HG02759 (cell line): ENCODE measurements around the gene RPUSD4.
A peak's percentile ranks its signal among the peaks of the same experiment; 100 is the strongest.
"Not testable (repeated sequence)": the region's sequence is repeated elsewhere in the genome, so short reads cannot be mapped to it uniquely, and the experiment has no call there.

Experiments used
- ATAC-seq: cut with Tn5 transposase; IDR thresholded peaks from one replicate; pipeline ENCODE4 v1.9.1; 2021; ENCODE audit warnings: mild to moderate bottlenecking, moderate library complexity; ENCODE audit not compliant: unreplicated experiment

RPUSD4 gene, protein sequence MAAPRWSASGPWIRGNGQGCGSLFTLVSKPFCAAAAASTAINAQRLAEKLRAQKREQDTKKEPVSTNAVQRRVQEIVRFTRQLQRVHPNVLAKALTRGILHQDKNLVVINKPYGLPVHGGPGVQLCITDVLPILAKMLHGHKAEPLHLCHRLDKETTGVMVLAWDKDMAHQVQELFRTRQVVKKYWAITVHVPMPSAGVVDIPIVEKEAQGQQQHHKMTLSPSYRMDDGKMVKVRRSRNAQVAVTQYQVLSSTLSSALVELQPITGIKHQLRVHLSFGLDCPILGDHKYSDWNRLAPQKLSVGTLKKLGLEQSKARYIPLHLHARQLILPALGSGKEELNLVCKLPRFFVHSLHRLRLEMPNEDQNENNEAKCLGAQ

DNA sequence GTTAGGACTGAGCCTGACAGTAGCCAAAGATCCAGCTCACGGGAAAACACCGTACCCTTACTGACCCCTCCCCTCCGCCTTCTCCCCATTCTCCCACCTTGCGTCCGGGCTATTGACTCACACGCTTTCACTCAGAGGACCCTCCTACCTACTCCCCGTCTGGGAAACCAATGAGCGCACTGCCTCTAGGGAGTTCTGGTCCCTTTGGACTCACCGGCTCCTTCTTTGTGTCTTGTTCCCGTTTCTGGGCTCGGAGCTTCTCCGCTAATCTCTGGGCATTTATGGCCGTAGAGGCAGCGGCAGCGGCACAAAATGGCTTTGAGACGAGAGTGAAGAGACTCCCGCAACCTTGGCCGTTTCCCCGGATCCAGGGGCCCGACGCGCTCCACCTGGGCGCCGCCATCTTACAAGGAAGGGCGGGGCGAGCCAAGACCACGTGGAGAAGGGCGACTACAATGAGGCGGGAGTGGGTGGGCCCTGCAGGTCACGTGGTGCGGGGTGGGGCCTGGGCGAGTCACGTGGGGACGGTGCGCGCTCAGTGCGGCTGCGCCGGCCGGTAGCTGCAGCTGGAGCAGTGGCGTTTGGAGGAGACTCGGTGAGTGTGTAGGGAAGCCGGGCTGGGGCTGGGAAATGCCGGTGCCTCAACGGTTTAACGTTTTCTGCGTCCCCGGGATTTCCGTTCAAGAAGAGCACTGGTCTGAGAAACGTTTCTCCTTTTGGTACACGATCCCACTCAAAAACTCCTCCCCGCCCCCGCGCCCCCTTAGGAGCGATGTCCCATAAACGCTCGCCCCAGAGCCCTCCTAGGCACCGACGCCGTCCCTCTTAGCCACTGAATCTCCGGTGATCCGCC is at the start of gene RPUSD4, which contains the start of gene FAM118B:
Gene RPUSD4 (minus strand): TSS at position 415 of the 853 bp plus-strand sequence. CDS start 12 bp downstream, at position 403.
Gene FAM118B (plus strand): TSS at position 547 of the 853 bp plus-strand sequence. CDS start 23,220 bp downstream, outside the sequence.
- peak; percentile 96 for ATAC-seq

DNA sequence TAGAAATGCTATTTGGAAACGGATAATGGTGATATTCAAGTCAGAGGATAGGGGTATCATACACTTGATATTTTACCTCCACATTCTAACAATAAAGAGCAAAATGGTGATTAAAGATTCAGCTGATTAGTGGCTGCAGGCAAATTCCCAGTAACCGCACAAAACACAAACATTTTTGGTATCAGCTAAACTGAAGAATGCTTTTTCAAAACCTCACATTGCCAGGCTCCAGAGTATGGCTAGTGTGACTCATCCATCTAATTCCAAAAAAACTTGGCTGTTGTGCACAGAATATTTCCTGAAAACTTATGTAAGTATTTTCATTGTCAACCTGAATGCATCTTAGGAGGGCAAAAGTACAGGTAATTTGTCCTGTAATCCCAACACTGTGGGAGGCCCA is 46.3 kb upstream of the RPUSD4 start:
- ATAC-seq, result no peak

DNA sequence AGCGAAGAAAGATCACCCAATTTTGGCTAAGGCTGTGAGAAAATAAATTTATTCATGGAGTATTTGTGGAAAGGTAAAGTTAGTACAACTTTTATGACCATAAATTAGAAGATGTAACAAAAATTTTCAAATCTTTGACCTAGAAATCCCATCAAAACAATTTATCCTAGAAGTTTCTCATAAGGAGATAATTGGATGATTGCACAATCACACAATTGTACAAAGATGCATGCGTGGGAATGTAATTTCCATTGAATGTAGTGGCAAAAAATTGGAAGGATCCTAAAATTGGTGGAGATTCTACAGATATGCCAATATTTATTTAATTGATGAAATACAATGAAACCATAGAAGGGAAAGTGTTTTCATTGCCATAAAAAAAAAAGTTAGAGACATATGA is 45.7 kb upstream of the RPUSD4 start:
- ATAC-seq, result no peak

DNA sequence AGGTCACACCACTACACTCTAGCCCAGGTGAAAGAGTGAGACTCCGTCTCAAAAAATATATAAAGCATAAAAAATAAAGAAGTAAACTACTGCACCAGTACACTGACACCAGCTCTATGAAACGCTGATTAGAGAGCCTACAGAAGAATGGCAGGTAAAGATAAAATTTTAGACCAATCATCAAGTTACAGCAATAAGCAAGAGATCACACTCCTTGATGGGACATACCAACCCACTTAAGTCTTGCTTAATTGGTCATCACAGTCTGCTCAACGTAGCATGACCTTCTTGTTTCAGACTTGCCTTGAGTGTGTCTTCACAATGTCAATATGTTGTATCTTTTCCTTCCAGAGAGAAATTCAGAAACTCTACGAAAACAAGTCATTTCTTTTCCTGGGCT is 44.8 kb upstream of the RPUSD4 start:
- ATAC-seq, result no peak

DNA sequence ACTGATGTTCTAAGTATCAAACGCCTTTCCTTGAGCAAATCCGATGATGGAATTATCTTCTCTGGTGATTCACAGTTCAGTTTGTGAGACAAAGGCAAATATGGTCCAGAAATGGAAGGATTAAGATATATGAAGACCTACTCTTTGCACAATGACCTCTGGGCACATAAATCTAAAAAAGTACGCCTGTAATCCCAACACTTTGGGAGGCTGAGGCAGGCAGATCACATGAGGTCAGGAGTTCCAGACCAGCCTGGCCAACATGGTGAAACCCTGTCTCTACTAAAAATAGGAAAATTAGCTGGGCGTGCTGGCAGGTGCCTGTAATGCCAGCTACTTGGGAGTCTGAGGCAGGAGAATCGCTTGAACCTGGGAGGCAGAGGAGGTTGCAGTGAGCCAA is 44.1 kb upstream of the RPUSD4 start:
- not testable (repeated sequence) for ATAC-seq

DNA sequence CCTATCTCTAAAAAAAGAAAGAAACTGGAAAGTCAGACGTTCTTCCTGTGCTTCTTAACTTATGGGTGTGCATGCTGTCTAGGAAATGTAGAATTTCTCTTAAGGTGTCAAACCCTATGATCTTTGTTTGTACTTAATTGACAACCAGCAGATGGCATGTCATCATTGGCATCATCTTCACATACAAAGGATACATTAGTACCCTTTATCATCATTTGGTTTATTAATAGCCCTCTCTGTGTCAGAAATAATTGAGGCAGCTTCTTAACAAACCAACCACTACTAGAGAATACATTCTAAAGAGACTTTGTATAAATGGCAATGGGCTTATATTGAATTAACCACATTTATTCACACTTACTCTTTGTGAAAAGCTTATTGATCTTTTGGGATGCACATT is 43.4 kb upstream of the RPUSD4 start:
- no peak for ATAC-seq

DNA sequence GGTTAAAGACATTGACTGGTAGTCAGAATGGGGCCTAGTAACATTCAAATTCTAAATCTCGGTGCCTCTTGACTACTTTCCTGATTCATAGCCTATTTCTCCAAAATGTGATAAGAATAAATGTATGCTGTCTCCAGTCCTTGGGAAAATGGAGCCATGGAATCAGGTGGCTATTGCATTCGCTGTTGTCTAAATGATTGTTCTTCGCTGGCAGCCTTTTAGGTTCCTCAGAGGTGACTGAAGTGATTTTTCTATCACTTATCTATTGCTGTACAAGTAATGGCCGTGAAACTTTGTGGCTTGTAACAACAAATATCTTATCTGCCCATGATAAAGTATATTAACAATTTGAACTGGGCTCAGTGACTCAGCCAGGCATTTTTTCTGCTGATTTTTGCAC is 41.8 kb upstream of the RPUSD4 start:
- no peak for ATAC-seq

DNA sequence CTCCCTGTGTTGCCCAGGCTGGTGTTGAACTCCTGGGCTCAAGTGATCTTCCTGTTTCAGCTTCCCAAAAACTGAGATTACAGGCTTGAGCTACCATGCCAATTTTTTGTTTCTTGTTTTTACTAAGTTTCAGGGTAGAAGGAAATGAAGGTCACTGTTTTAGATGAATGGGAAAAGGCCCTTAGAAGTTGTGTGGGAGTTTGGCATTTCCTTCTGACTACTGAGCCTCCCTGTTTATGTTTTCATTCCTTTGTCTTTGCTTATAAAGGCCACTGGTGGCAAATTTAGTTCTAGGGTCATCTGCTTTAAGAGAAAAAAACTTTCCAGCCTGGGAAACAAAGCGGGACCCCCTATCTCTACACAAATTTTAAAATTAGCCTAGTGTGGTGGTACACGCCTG is 35.2 kb upstream of the RPUSD4 start:
- no peak for ATAC-seq

DNA sequence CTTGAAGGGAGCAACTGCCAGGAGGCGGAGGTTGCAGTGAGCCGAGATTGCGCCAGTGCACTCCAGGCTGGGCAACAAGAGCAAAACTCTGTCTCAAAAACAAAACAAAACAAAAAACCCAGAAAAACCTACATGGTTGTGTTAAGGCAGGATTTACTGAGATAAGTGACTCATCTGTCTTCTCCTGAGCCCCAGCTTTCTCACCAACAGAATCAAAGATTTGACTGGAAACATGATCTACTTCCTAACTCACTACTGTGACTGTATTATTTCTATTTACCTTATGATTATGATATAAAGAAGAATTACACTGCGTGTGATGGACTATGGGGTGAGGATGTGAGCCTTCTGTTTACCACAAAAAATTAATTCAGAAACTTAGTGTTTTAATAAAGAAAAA is 21.9 kb upstream of the RPUSD4 start:
- ATAC-seq, result no peak

DNA sequence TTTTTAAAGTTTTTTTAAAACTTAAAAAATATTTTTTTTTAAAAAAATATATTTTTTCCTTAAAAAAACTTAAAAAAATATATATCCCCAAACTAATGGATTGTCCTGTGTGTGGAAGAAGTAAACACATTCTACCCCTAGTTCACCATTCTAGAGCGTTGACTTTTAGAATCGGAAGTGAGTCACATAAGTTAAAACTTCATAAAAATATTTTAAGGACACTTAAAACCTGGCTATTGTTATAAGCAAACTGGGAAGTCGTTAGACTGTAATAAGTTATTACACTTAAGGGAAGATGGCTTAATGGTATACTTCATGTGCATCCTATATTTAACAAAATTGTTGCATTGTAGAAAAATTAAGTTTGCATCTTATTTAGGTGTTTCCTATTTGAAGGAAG is 21.2 kb upstream of the RPUSD4 start:
- ATAC-seq, result no peak

DNA sequence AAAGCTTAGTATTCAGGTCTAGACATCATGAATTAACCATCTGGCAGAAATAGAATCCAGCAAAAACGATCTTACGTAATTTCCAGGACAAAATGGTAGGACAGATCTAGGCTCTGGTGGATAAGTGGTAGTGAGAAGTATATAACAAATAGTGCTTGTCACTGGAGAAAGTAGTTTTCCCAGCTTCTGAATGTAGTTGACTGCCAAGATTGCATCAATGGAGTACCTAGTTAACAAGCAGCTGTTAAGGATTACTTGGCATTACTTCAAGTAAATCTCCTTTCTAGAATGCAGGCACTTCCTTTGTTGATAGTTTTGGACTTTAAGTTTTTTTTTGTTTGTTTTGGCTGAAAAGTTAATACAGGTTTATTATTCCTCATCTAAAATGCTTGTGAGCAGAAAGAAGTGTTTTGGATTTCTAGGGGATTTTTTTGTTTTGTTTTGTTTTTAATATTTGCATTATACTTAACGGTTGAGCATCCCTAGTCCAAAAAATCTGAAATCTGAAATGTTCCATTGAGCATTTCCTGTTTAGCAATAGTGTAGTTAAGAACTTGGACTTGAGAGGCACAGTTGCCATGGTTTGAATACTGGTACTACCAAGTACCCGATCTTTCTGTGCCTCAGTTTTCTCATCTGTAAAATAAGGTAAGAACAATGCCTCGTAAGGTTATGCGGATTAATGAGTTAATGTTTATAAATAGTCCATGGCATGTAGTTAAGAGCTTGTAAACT is 20.4 kb upstream of the RPUSD4 start:
- no peak for ATAC-seq

DNA sequence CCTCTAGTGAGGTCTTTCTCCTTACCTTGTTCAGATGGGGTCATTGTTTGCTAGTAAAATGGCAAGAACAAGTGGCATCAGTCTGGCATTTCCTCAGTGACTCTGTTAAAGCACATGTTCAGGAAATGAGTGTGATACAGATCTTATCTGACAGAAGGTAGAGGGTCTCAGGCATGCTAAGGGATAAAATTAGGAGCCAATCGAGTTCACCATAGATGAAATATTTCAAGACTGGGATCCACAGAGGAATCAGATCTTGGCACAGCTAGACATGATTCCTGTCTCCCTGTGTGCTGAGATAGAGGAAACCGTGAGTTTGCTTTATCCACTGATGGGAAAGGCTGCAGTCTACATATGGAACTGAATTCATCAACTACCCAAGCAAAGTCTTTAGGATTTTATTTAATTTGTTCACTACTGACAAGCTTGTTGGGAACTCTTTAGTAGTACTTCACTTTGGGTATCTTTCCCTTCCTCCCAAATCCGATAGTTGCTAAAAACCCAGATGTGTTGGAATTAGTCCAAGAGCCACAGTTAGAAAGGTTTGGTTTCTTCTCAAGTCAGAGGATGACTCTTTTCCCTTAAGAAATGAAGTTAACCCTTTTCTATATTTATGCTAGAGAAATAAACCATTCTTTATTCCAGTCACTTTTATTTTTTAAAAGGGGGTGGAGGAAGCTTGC is 18.5 kb upstream of the RPUSD4 start:
- ATAC-seq, result no peak

DNA sequence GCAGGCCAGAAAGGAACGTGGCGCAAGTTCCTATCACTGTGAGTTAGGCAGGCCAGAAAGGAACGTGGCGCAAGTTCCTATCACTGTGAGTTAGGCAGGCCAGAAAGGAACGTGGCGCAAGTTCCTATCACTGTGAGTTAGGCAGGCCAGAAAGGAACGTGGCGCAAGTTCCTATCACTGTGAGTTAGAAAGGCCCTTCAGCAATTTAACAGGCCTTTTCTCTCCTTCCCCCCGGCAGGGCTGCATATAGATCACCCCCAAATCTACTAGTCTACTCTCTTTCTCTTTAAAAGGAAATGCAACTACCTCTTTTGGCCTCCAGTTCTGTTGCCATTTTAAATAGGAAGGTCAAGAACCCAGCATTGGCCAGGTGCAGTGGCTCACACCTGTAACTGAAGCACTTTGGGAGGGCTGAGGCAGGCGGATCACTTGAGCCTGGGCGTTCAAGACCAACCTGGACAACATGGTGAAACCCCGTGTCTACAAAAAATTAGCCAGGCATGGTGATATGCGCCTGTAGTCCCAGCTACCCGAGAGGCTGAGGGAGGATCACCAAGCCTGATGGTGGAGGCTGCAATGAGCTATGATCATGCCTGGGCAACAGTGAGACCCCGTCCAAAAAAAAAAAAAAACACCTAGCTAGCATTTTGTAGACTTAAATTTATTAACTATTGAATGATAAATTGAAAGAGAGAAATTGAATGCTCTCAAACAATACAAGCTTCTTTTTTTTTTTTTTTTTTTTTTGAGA is 15.1 kb upstream of the RPUSD4 start:
- ATAC-seq, result no peak

DNA sequence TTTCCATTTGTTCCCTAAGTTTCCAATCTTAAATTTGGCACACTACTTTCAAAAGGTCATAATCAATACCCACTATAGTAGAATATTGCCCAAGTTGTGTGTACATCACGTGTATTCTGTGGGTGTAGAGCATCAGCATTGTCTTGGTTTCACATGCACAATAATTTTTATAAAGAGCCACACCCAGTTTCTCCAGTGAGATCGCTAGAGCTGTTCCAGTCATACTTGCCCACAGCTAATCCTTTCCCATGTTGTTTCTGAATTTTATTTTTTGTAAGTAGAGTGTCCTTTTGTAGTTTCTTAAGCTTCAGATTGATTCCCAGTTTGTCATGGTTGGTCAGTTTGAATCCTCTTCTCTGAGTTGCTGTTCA is 13.8 kb upstream of the RPUSD4 start:
- ATAC-seq, result no peak

DNA sequence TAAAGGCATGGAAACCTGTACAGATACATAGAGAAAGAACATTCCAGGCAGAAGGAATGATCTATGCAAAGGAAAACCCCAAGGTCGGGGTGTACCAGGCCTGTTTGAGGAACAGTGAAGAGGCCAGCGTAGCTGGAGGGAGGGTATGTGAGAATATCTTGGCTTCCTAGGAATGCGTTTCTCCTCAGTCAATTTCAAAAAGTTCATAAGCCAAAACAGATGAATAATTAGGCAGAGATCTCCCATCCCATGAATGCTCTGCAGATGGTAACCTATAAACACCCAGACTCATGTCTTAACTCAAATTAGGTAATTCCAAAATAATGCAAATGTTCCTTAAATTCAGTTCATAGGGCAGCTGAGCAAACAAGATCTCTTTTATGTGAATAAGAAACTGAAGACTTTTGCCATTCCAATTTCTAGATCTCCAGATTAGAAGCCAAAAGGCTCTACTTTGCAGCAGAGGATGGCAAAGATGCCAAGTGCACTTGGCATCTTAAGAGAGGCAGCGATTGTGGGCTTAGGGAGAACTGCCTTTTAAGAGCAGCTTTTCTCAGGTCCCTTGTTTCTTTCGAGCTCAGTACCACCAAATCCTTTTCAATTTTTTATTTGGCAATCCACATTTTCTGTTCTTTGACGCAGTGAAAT is 13.3 kb upstream of the RPUSD4 start:
- no peak for ATAC-seq

DNA sequence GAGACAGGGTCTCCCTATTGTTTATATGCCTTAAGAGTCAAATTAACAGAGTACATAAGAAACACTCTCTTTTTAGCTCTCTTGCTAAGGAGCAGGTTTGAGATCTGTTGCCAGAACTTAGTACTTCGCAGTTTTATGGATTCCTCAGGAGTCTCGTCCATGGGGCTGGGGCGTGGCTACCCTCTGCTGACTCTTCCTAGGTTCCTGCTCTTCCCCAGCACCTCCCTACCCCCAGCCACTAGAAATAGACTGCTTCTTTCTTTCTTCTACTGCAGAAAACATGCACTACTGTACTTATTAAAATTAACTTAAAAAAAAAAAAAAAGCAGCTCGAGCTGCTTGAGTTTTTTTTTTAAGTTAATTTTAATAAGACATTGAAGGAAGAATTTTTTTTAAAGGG is 8.1 kb upstream of the RPUSD4 start:
- ATAC-seq, result no peak

DNA sequence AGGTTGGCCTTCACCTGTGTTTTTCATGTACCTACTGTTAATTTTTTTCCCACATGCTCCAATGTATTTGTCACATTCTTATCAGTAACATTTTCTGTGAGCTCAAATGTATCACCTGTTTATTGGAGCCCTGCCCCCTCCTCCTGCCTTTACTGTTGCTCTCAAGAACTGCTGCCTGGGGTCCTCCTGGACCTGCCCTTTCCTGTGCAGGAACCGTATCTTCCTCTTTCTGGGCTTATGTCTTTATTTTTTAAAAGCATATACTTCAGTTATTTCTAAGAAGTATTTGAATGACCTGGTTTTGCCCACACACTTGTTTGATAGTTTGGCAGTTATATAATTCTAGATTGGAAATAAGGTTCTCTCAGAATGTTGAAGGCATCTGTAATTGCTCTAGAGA is 6.0 kb upstream of the RPUSD4 start:
- no peak for ATAC-seq

DNA sequence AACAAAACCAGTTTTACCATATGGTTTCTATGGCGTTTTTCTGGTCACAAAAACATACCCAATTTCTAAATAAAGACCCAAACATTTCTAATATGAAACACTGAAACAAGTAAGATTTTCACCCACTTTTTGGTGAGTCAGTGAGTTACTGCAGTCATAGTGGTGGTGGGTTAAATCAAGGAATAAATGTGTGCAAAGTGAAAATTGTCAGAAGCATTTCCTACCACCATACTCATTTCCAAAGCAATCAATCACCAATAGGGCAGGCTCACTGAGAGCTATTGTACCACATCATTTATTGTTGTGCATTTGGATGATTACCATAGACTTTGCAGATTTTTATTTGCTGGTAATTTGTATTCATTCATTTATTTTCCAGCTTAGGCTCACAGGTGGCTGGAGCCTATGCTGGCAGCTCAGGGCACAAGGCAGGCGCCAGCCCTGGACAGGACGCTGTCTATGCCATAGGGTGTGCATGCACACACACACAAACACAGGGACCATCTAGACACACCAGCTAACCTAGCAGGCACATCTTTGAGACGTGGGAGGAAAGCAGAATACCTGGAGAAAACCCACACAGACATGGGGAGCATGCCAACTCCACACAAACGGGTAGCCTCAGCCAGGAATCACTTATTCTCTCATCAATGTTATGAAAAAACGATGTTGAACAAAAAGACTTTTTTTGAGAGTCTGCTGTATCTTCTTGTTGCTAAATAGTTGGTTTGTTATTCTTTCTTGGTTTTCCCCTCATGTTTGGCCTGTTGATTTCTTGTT is 5.3 kb upstream of the RPUSD4 start:
- no peak for ATAC-seq

DNA sequence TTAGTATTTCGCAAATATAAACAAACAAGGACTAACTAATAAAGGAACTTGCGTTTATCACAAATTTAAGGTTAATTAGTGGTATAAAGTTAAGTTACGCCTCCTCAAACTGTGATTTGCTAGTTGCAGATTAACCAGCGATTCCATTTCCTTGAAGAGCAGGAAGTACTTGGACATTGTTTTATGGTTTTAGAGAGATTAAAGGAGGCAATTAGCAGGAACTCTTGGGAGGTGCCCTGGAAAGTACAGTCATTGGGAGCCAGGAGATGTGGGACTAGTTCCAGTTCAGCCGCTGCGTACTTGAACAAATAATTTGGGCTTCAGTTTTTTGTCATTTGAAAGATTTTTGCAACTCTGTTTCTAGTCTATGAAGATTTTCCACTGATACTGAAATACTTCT is 3.4 kb upstream of the RPUSD4 start:
- ATAC-seq, result no peak
